ENCODE measurements around the gene CDA. TPM values are rescaled to one million over a fixed set of nuclear protein-coding genes. Genes with fewer than 3 reads are reported as not detected.

Gene CDA
- total and polyA plus RNA-seq, 9 of the 15 experiments (the other 6 are each of a cell fraction or from before 2014, with no cell fraction given), result not detected

DNA sequence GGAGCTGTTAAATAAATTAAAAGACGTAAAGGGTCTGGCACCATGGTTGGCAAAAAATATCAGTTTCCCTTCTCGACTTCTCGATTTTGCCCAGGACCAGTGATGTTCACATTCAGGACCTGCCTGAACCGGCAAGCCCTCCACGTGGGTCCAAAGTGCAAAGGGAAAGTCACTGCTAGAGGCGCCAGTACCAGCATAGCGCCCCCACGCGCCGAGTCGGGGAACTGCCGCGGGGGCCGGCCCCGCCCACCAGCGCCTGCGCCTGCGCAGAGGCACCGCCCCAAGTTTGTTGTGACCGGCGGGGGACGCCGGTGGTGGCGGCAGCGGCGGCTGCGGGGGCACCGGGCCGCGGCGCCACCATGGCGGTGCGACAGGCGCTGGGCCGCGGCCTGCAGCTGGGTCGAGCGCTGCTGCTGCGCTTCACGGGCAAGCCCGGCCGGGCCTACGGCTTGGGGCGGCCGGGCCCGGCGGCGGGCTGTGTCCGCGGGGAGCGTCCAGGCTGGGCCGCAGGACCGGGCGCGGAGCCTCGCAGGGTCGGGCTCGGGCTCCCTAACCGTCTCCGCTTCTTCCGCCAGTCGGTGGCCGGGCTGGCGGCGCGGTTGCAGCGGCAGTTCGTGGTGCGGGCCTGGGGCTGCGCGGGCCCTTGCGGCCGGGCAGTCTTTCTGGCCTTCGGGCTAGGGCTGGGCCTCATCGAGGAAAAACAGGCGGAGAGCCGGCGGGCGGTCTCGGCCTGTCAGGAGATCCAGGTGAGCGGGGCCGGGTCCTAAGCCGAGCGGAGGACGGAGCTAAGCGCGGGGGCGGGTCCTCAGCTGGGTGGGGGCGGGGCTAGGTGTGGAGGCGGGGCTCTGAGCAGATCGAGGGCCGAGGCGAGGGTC, 44.5 kb downstream of the CDA start, which contains the start of gene PINK1 (continued):
- TF ChIP-seq, protein P1, sequence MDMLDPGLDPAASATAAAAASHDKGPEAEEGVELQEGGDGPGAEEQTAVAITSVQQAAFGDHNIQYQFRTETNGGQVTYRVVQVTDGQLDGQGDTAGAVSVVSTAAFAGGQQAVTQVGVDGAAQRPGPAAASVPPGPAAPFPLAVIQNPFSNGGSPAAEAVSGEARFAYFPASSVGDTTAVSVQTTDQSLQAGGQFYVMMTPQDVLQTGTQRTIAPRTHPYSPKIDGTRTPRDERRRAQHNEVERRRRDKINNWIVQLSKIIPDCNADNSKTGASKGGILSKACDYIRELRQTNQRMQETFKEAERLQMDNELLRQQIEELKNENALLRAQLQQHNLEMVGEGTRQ (CRISPR knock-in tag; IDR thresholded peaks at IDR 0.05), result peak; percentile 69
- TF ChIP-seq NR4A1 (CRISPR knock-in tag; IDR thresholded peaks at IDR 0.05) (no peak), NR4A1 (tag; IDR thresholded peaks at IDR 0.05) (peak; percentile 79; the same call in 1 of the 2 replicates), PML (IDR thresholded peaks at IDR 0.05; ENCODE audit: low read length) (0 out of 2 replicates have a peak, but pooled peaks have one; percentile 28), ETS2 (tag; IDR thresholded peaks at IDR 0.05; ENCODE audit: borderline replicate concordance, poor library complexity, severe bottlenecking) (peak; percentile 17), KAT7 (CRISPR knock-in tag; IDR thresholded peaks at IDR 0.05; ENCODE audit: borderline replicate concordance) (no peak), CBX3 (IDR thresholded peaks at IDR 0.05; ENCODE audit: borderline replicate concordance in 1 of 2, low read length in 2 of 2) (peak in 1 of 2 experiments; percentile 92; a peak in 2 of 3 replicates), HDAC1 (IDR thresholded peaks at IDR 0.05) (peak in 1 of 2 experiments; percentile 28; a peak in 2 of 4 replicates), MXI1 (IDR thresholded peaks at IDR 0.05; ENCODE audit: low read depth, low read length) (peak; percentile 53; the same call in 1 of the 2 replicates), SRF (CRISPR knock-in tag; IDR thresholded peaks at IDR 0.05) (no peak), ATF1 (CRISPR knock-in tag; IDR thresholded peaks at IDR 0.05) (no peak), ATF1 (tag; IDR thresholded peaks at IDR 0.05) (0 out of 2 replicates have a peak, but pooled peaks have one; percentile 44)
- TF ChIP-seq, protein P2, sequence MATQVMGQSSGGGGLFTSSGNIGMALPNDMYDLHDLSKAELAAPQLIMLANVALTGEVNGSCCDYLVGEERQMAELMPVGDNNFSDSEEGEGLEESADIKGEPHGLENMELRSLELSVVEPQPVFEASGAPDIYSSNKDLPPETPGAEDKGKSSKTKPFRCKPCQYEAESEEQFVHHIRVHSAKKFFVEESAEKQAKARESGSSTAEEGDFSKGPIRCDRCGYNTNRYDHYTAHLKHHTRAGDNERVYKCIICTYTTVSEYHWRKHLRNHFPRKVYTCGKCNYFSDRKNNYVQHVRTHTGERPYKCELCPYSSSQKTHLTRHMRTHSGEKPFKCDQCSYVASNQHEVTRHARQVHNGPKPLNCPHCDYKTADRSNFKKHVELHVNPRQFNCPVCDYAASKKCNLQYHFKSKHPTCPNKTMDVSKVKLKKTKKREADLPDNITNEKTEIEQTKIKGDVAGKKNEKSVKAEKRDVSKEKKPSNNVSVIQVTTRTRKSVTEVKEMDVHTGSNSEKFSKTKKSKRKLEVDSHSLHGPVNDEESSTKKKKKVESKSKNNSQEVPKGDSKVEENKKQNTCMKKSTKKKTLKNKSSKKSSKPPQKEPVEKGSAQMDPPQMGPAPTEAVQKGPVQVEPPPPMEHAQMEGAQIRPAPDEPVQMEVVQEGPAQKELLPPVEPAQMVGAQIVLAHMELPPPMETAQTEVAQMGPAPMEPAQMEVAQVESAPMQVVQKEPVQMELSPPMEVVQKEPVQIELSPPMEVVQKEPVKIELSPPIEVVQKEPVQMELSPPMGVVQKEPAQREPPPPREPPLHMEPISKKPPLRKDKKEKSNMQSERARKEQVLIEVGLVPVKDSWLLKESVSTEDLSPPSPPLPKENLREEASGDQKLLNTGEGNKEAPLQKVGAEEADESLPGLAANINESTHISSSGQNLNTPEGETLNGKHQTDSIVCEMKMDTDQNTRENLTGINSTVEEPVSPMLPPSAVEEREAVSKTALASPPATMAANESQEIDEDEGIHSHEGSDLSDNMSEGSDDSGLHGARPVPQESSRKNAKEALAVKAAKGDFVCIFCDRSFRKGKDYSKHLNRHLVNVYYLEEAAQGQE (IDR thresholded peaks at IDR 0.05; ENCODE audit: borderline replicate concordance), result peak; percentile 85
- TF ChIP-seq, protein P2 (CRISPR knock-in tag; IDR thresholded peaks at IDR 0.05; ENCODE audit: low read depth), result peak; percentile 23; the same call in 1 of the 2 replicates
